GM06990 (cell line): Measurements from ENCODE around the gene ACER2.
A peak's percentile ranks its signal among the peaks of the same experiment; 100 is the strongest.

Experiments
- DNase-seq: peaks from one replicate; pipeline ENCODE4 v3.0.0-alpha.2; 2011; ENCODE audit not compliant: insufficient read length; ENCODE audit errors: extremely low read depth
- H3K27me3 ChIP-seq: replicated peaks from 2 replicates; pipeline ENCODE4 v1.6.0; 2011; ENCODE audit warnings: low read length; ENCODE audit not compliant: control insufficient read depth, insufficient read depth
- H3K36me3 ChIP-seq: 2 replicates; pipeline ENCODE4 v1.5.1; 2011; ENCODE audit warnings: low read length; ENCODE audit not compliant: control insufficient read depth, insufficient read depth
- H3K4me3 ChIP-seq: replicated peaks from 2 replicates; pipeline ENCODE4 v1.5.1; 2011; ENCODE audit warnings: low read depth, mild to moderate bottlenecking, control low read depth, low read length
- TF ChIP-seq, protein P1 (sequence below): IDR thresholded peaks from 2 replicates; pipeline ENCODE4 v1.5.1; 2011; ENCODE audit warnings: low read length, control low read depth, mild to moderate bottlenecking, inconsistent platforms; ENCODE audit not compliant: insufficient read depth, poor library complexity, severe bottlenecking

The ACER2 gene

DNA sequence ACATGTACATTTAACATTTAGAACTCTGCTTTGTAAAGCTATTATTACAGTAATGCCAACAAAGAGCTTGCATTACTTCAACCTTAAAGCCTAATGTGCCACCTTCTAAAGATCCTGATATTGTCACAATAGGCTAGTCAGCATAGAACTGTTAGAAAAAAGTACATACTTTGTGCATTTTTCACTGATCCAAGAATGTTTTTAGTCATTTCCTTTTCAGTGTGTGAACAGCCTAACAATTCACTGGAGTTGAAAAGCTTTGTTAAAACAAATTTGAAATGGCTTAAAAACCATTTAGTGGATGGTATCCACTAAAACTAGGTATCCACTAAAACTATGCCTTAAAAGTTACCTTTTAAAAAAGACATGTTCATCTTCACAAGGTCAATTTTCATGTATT, 33.3 kb upstream of the ACER2 start:
- DNase-seq = no peak
- Histone ChIP-seq H3K27me3 (no peaks in the 10 kb centered on the region), H3K4me3 (no peak overlapping the region), H3K36me3 (peaks cover 16% of the 10 kb centered on the region)
- TF ChIP-seq, protein P1, sequence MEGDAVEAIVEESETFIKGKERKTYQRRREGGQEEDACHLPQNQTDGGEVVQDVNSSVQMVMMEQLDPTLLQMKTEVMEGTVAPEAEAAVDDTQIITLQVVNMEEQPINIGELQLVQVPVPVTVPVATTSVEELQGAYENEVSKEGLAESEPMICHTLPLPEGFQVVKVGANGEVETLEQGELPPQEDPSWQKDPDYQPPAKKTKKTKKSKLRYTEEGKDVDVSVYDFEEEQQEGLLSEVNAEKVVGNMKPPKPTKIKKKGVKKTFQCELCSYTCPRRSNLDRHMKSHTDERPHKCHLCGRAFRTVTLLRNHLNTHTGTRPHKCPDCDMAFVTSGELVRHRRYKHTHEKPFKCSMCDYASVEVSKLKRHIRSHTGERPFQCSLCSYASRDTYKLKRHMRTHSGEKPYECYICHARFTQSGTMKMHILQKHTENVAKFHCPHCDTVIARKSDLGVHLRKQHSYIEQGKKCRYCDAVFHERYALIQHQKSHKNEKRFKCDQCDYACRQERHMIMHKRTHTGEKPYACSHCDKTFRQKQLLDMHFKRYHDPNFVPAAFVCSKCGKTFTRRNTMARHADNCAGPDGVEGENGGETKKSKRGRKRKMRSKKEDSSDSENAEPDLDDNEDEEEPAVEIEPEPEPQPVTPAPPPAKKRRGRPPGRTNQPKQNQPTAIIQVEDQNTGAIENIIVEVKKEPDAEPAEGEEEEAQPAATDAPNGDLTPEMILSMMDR = no peak

DNA sequence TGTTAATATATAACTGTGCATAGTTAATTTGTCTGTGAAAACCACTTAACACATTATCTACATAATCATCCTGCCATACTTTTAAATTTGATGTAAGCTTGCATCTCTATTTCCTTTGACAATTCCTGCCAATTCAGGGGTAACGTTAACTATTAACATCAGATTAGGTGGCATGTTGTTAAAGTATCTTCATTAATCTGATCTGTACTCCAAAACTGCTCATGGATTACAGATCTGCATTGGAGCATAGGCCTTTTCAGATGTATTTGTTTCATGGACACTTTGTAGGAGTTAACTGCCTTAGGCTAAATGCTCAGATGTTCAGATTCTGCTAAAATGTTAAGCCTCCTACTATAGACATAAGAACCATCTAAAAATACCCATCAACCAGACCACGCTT, 31.9 kb upstream of the ACER2 start:
- peaks cover 16% of the 10 kb centered on the region for H3K36me3 ChIP-seq
- TF ChIP-seq, protein P1 = no peak
- peak overlapping the region; percentile 97 for H3K4me3 ChIP-seq

DNA sequence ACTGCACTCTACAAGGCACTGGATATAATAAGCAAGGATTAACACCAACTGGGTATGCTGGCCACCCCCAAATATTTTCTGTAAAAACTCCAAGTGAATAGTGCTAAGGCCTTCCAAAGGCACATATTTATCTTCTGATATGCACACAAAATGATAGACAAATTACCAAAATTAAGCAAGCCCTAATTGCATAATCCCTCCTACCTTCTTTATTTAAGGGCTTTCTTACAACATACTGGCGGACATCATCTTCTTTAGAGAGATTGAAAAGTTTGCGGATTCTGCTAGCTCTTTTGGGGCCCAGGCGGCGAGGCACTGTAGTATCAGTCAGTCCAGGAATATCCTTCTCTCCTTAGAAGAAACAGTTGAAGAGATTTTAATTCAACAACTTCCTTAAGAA, 30.6 kb upstream of the ACER2 start:
- H3K4me3 ChIP-seq = peak overlapping the region; percentile 97
- TF ChIP-seq, protein P1 = no peak
- no peak for DNase-seq
- H3K36me3 ChIP-seq = peaks cover 16% of the 10 kb centered on the region
- H3K27me3 ChIP-seq = no peaks in the 10 kb centered on the region

More for the DNA sequence above, 31.9 kb upstream of the ACER2 start:
- no peak for DNase-seq
- no peaks in the 10 kb centered on the region for H3K27me3 ChIP-seq

DNA sequence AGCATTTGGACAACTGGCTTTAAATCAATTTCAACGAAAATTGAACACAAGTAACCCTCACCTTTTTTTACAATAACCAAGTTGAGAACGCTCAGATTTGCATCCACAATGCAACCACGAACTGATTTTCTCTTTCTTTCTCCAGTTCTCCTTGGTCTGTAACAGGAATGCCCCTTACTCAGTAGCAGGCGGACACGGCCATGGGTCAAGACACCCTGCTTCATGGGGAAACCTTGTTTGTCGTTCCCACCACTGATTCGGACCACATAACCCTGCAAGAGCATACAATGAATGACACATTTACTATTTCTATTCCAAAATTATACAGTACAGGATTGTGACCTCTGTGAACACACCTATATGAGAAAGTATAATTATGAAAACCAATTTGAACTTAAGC, 30.2 kb upstream of the ACER2 start:
- H3K4me3 ChIP-seq = peak overlapping the region; percentile 97
- no peaks in the 10 kb centered on the region for H3K27me3 ChIP-seq
- TF ChIP-seq, protein P1 = no peak
- DNase-seq = no peak
- peaks cover 16% of the 10 kb centered on the region for H3K36me3 ChIP-seq

DNA sequence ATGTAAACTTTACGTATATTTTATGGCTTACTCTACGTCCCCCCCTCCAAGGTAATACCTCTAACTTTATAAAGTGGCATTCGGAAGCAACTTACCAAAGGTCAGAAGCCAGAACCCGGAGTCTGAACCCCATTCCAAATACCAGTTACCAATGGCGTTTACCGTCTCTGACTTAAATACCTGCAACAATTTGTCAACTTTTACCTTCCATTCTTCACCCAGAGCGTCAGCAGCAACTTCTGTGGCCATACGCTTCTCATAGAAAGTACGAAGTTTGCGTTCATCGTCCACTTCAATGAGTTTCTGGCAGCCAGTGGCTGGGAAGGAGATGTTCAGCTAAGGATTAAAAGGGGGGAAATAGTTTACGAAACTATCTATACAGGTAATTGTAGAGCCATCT, 29.5 kb upstream of the ACER2 start:
- Histone ChIP-seq H3K27me3 (no peaks in the 10 kb centered on the region), H3K4me3 (peak overlapping the region; percentile 97), H3K36me3 (peaks cover 16% of the 10 kb centered on the region)
- no peak for DNase-seq
- TF ChIP-seq, protein P1 = no peak

DNA sequence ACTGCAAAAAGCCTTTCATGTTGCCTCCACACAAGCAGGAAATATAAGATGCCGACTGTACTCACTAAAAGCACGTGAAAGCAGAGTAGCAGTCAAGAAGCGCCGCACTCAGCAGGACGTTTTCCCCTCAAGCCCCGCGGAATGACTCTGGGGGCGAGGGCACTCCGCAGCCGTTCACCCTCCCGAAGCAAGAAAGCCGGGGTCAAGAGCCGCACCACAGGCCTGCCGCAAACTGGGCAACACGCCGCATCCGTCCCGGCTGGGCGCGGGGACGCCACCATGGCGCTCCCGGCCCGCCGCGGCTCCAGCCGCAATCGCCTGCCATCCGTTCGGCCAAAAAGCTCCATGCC, 29.1 kb upstream of the ACER2 start:
- no peaks in the 10 kb centered on the region for H3K27me3 ChIP-seq
- peaks cover 13% of the 10 kb centered on the region for H3K36me3 ChIP-seq
- DNase-seq = no peak
- H3K4me3 ChIP-seq = peak overlapping the region; percentile 97
- TF ChIP-seq, protein P1 = no peak
